ENCODE data around the gene BICD1.
"Not testable (repeated sequence)": the region's sequence is repeated elsewhere in the genome, so short reads cannot be mapped to it uniquely, and the experiment has no call there.

BICD1 gene

GRCh38 chr12:32183650-32184049, 77.0 kb downstream of the BICD1 start:
- in situ Hi-C loops (cut with MboI; ENCODE audit: low sequenced_read_pairs): no loop called here

DNA sequence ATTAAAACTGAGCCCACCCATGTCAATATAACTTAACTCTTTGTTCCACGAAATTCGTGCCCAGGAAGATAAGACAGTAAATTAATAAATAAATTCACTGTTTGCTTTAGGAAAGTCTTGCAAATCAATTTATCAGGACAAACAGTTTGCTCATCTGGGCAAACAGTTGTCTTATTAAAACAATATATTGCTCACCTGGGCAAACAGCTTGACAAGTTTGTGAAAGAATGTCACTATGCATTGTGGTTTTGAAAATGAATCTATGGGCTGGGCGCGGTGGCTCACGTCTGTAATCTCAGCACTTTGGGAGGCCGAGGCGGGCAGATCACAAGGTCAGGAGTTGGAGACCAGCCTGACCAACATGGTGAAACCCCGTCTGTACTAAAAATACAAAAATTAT, 80.5 kb downstream of the BICD1 start:
- in situ Hi-C loops (cut with MboI; ENCODE audit: low sequenced_read_pairs): not testable (repeated sequence)

DNA sequence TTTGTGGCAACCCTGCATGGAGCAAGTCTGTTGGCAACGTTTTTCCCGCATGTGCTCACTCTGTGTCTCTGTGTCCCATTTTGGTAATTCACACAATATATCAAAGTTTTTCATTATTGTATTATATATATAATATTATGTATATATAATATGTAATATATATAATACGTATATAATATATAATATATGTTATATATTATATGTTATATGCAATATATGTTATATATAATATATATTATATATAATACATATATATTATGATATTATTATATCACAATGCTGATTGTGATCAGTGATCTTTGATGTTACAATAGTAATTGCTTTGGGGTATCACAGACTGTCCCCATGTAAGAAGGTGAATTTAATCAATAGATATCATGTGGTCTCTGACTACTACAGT, 84.8 kb downstream of the BICD1 start:
- in situ Hi-C loops (cut with MboI; ENCODE audit: low sequenced_read_pairs): no loop called here

GRCh38 chr12:32196250-32197198, 89.9 kb downstream of the BICD1 start:
- in situ Hi-C loops (cut with MboI; ENCODE audit: low sequenced_read_pairs): no loop called here

DNA sequence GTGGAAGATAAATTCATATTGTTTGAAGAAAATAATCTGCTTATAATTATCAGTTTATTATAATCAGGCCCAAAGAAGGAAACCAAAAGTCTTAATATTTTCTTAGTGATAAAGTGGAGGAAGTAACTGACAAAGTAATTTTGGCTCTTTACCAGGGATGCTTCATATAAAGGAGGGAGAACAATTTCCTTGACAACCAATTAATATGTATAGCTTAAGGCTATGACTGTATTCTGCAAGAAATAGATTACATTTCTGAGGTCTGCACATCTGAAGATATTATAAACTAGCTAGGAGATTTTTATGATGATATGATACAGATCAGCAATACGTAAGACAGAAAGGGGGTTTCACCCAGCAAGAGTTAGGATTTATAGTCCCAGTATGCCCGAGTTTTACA, 90.8 kb downstream of the BICD1 start:
- in situ Hi-C loops (cut with MboI; ENCODE audit: low sequenced_read_pairs): no loop called here

DNA sequence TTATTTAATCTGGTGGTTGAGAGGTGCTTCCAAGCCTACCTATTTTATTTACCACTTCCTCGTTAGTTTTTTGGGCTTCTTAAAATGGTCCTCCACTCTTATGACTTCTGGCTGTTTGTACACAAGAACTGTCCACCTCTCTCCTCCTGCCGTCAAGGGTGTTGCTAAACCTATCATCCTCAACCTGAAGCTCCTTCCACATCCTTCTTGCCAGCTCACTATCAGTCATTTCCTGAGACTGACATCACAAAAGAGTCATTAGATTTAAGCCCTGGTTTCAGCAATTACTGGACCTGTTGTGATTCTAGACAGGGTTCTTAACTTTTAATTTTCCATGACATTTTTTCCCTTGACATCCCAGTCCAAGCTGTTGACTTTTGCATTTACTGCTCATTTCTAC, 91.9 kb downstream of the BICD1 start:
- in situ Hi-C loops (cut with MboI; ENCODE audit: low sequenced_read_pairs): no loop called here

- in situ Hi-C loops (cut with MboI; ENCODE audit: low sequenced_read_pairs): no loop called here
These were observed 94.4 kb downstream of the BICD1 start for GRCh38 chr12:32201096-32201495.

GRCh38 chr12:32201976-32202375, 95.3 kb downstream of the BICD1 start:
- in situ Hi-C loops (cut with MboI; ENCODE audit: low sequenced_read_pairs): no loop called here

DNA sequence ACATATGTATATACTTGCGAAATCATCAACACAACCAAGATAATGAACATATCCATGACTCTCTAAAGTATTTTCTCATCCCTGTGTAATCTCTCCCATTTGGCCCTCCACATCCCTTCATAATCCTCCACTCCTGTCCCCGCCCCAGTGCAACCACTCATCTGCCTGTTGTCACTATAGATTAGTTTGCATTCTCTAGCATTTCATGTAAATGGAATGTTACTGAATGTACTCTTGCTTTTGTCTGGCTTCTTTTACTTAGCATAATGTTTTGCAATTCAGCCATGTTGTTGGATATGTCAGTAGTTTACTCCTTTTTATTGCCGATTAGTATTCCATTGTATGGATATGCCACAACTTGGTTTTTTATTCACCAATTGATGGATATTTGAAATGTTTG, 99.1 kb downstream of the BICD1 start:
- in situ Hi-C loops (cut with MboI; ENCODE audit: low sequenced_read_pairs): no loop called here

DNA sequence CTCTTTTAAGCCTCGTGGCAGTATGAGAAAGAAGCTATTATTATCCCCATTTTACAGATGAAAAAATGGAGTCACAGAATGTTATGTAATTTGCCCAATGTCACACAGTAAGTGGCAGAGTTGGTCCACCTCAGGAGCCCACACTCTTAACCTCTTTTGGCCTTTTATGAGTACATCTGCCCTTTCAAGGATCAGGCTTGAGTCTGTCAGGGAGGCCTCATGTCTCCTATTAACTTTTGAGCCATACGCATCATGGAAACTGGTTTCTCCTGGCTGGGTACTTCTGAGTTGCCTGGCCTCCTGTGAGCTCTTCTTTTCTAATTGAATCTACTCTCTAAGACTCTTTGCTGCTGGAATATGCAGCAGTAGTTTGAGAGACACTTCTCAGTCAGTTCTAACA, 101.7 kb downstream of the BICD1 start:
- in situ Hi-C loops (cut with MboI; ENCODE audit: low sequenced_read_pairs): no loop called here

DNA sequence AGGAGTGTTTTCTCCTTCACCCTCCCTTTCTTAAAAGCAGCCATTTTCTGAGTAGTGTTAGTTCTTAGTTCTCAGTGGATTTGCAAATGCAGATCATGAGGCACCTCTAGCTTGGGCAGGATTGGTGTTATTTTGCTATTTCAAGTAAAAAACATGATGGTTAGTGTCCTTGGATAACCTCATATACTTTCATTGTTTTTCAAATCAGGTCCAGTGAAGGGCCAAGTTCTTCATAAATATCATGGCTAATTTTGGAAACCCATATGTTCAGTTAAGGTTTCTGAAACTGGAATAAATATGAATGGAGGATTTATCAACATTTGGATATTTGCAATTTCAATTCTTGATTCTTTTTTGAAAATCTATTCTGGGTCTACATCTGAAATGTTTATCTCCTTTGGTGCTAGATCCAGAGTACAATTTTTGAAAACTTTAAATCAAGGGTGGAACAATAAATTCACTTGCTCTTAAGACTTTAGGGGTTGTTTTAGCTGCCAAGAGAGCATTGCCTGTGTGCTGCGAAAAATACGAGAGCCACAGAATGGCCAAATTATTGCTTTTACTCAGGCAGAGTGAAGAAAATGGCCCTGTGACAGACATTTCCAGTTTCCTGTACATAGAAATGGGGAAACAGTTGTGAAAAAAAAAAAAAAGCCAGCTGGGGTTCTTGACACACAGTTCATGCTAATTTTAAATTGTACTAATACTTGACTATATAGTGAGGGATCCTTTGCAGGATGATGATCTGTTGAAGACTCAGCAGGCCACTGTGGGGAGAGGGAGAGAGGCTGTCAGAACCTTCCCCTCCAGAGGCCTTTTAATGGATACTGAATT, 104.6 kb downstream of the BICD1 start:
- in situ Hi-C loops (cut with MboI; ENCODE audit: low sequenced_read_pairs): no loop called here

GRCh38 chr12:32211900-32212156, 105.2 kb downstream of the BICD1 start:
- in situ Hi-C loops (cut with MboI; ENCODE audit: low sequenced_read_pairs): no loop called here

DNA sequence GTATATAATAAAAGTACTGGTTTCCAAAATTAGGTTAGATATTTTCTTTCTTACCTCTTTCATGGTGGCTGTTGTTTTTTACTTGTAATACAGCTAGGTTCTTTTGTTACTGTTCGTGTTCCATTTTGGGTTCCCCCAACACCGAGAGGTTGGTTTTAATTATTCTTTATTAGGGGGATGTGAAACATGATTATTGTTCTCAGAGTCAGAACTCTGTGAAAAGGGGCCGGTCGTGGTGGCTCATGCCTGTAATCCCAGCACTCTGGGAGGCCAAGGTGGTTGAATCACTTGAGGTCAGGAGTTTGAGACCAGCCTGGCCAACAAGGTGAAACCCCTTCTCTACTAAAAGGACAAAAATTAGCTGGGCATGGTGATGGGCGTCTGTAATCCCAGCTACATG, 108.1 kb downstream of the BICD1 start:
- in situ Hi-C loops (cut with MboI; ENCODE audit: low sequenced_read_pairs): no loop called here

- in situ Hi-C loops (cut with MboI; ENCODE audit: low sequenced_read_pairs): no loop called here
These were observed 111.0 kb downstream of the BICD1 start for GRCh38 chr12:32217354-32218310.

DNA sequence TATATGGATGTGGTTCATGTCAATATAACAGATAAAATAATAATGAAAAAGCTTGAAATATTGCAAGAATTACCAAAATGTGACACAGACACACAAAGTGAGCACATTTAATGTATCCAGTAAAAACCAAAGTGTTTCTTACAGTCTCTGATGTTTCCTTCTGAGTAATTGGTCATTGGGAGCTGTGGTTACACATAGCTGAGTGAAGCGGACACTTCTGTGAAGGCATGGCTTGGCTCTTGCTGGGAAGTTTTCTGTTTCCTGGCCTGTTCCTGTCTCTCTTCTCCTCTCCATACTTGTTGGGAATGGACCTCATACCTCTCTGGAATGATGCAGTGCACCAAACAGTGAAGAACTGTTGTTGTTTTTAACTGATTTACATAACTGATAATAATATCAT, 117.3 kb downstream of the BICD1 start:
- in situ Hi-C loops (cut with MboI; ENCODE audit: low sequenced_read_pairs): no loop called here

DNA sequence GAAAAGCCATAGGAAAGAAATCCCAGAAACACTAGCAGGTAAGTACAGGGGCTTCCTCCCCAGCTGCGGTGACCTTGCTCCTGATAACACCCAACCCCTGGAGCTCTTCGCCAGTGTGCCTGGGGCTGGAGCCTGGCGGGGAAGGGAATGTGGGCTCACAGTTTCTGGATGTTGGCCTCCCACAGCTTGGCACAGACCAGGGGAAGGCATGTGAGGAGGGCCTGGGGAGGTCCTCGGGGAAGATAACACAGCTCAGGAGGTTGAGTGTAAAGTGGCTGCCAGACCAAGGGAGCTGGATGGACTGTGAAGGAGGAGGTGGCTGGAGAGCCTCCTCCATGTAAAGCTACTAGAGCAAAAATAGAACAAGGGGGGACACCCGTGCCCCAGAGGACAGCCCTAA, 120.1 kb downstream of the BICD1 start:
- in situ Hi-C loops (cut with MboI; ENCODE audit: low sequenced_read_pairs): no loop called here

DNA sequence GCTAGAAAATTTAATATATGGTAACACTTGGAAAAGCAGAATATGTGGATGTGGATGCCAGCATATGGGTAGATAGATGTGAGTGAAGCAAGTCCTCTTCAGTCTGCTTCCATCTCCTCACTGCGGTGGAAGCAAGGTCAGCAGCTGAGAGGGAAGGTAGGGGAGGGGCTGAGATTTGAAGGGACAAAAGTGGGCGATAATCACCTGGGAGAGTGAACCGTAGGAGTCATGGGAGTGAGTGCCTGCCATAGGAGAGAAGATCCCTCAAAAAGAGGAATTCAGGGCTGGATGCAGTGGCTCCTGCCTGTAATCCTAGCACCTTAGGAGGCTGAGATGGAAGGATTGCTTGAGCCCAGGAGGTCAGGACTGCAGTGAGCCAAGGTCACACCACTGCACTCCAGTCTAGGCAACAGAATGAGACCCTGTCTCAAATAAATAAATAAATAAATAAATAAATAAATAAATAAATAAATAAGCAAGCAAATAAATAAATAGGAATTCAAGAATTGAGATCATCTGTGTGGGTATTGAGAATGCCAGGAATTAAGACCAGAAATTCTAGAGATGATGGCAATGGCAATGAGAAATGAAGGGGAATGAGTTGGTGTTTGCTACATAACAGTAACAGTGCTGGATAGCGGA, 123.4 kb downstream of the BICD1 start:
- in situ Hi-C loops (cut with MboI; ENCODE audit: low sequenced_read_pairs): no loop called here

GRCh38 chr12:32230613-32230993, 124.0 kb downstream of the BICD1 start:
- in situ Hi-C loops (cut with MboI; ENCODE audit: low sequenced_read_pairs): no loop called here

DNA sequence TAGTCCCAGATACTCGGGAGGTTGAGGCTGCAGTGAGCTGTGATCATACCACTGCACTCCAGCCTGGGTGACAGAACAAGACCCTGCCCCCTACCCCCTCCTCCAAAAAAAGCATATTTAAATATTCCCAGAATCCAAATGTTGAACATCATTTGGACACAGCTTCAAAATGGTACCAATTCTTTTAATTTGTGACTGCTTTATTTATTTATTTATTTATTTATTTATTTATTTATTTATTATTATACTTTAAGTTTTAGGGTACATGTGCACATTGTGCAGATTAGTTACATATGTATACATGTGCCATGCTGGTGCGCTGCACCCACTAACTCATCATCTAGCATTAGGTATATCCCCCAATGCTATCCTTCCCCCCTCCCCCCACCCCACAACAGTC, 124.7 kb downstream of the BICD1 start:
- in situ Hi-C loops (cut with MboI; ENCODE audit: low sequenced_read_pairs): not testable (repeated sequence)

DNA sequence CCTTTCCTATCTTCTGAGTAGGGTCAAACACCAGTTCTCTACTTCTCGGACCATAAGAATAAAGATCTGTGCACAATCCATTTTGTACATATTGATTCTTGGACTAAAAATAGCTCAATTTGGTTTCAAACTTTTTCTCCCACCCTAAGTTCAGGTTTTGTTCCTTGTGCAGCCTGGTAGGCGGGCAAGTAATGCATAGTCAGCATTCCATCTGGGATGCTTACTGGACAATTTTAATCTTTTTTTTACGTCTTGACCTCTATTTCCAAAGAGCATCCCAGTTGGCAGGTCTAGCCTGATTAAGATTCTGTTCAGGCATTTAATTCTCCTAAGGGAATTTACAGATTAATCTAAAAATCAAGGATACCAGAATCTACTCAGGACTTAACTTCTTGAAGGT, 126.9 kb downstream of the BICD1 start:
- in situ Hi-C loops (cut with MboI; ENCODE audit: low sequenced_read_pairs): no loop called here

GRCh38 chr12:32235251-32235650, 128.6 kb downstream of the BICD1 start:
- in situ Hi-C loops (cut with MboI; ENCODE audit: low sequenced_read_pairs): no loop called here

Measured in hTERT RPE-1 (cell line).